Adrenal gland (tissue), 5 donors: ENCODE measurements around the gene EIPR1.

Experiments
- CTCF ChIP-seq, 6 experiments: fragments of 450-650 bp in 4 of 6; fragments of 200-600 bp in 2 of 6; sonication (generic) in 1 of 6; IDR thresholded peaks; 1 replicate in 5 of 6; 2 replicates in 1 of 6; pipeline versions ENCODE4 v1.5.1 to v1.8.0; 2016 to 2021; ENCODE audit warnings: antibody characterized with exemption in 6 of 6, mild to moderate bottlenecking in 2 of 6, moderate library complexity in 1 of 6
- POLR2A ChIP-seq, 2 donors: fragments of 450-650 bp; IDR thresholded peaks; one replicate each; pipeline ENCODE4 v1.6.1; 2017; ENCODE audit warnings: antibody characterized with exemption in 2 of 2, mild to moderate bottlenecking in 2 of 2, moderate library complexity in 1 of 2
- donor health status: DM: no; HTN: no; CAD: no.

- TF ChIP-seq CTCF (IDR thresholded peaks at IDR 0.05) = no peak
- no peak for TF ChIP-seq POLR2A (IDR thresholded peaks at IDR 0.05)
These were observed 192.4 kb downstream of the EIPR1 start for GRCh38 chr2:3185256-3185655.
